Hematopoietic multipotent progenitor cell (in vitro differentiated cells): ENCODE measurements around the gene DCP2. TPM values are rescaled to one million over a fixed set of nuclear protein-coding genes. Genes with fewer than 3 reads are reported as not detected.

Experiments
- DNase-seq, 3 donors: peaks; one replicate each; pipeline ENCODE4 v3.0.0-alpha.2; 2011 to 2015; ENCODE audit warnings: low read depth in 2 of 3, low spot score in 2 of 3
- total RNA-seq: library from RNA; depleted of rRNA; stranded (reverse); fragments of >200 nt; gene quantifications from one replicate; pipeline ENCODE4 v1.2.3, GENCODE V29; 2012

The DCP2 gene
- total RNA-seq, 1 donor = 39.9 TPM

- no peak for DNase-seq
These were observed 10.8 kb upstream of the DCP2 start for GRCh38 chr5:112965733-112966306.

GRCh38 chr5:112967520-112968083 lies 9.0 kb upstream of the DCP2 start:
- DNase-seq = no peak

- DNase-seq = no peak
These were observed 8.0 kb upstream of the DCP2 start for GRCh38 chr5:112968411-112969106.

GRCh38 chr5:112971276-112971675 lies 5.3 kb upstream of the DCP2 start:
- DNase-seq = no peak

GRCh38 chr5:112973036-112973435 lies 3.6 kb upstream of the DCP2 start:
- DNase-seq = no peak

GRCh38 chr5:112973904-112974303 lies 2.7 kb upstream of the DCP2 start:
- DNase-seq = peak in 2 of 3 donors; percentile 18 to 51

GRCh38 chr5:112974901-112975300 lies 1.7 kb upstream of the DCP2 start:
- DNase-seq = no peak

- DNase-seq = no peak
These were observed 722 bp upstream of the DCP2 start for GRCh38 chr5:112975721-112976431.

- no peak for DNase-seq
These were observed 853 bp downstream of the DCP2 start for GRCh38 chr5:112977440-112977861.

GRCh38 chr5:112978836-112979235 lies 2.2 kb downstream of the DCP2 start:
- DNase-seq = no peak

- no peak for DNase-seq
These were observed 3.1 kb downstream of the DCP2 start for GRCh38 chr5:112979723-112980122.

- DNase-seq = no peak
These were observed 6.8 kb downstream of the DCP2 start for GRCh38 chr5:112983363-112983762.

- DNase-seq = no peak
These were observed 9.6 kb downstream of the DCP2 start for GRCh38 chr5:112986224-112986623.

- peak; percentile 49 to 79 (median 53) for DNase-seq
These were observed 19.4 kb downstream of the DCP2 start for GRCh38 chr5:112995764-112996618.

GRCh38 chr5:112996830-112997374 lies 20.3 kb downstream of the DCP2 start:
- DNase-seq = no peak

- DNase-seq = no peak
These were observed 21.7 kb downstream of the DCP2 start for GRCh38 chr5:112998296-112998695.

GRCh38 chr5:113000466-113000865 lies 23.9 kb downstream of the DCP2 start:
- DNase-seq = no peak

- no peak for DNase-seq
These were observed 25.8 kb downstream of the DCP2 start for GRCh38 chr5:113002423-113002822.

- DNase-seq = no peak
These were observed 27.2 kb downstream of the DCP2 start for GRCh38 chr5:113003763-113004162.

GRCh38 chr5:113005454-113005853 lies 28.9 kb downstream of the DCP2 start:
- no peak for DNase-seq
